HepG2 (cell line): ENCODE data around the gene GNG7. TPM values are rescaled to one million over a fixed set of nuclear protein-coding genes. Genes with fewer than 3 reads are reported as not detected.

Experiments used
- AGO1 ChIP-seq: fragments of 200-400 bp; formaldehyde crosslinking; IDR thresholded peaks from 2 replicates; pipeline ENCODE4 v1.6.1; 2017; ENCODE audit warnings: mild to moderate bottlenecking, low read depth, low read length, moderate library complexity; ENCODE audit not compliant: poor library complexity, severe bottlenecking
- HES4 ChIP-seq: sonication (generic); formaldehyde crosslinking; IDR thresholded peaks from 2 replicates; pipeline ENCODE4 v1.9.0; 2021; ENCODE audit warnings: mild to moderate bottlenecking, missing genetic modification reagents, borderline replicate concordance
- HOXD1 ChIP-seq: sonication (generic); formaldehyde crosslinking; IDR thresholded peaks from 2 replicates; pipeline ENCODE4 v1.5.0; 2020; ENCODE audit warnings: missing genetic modification reagents
- MAFG ChIP-seq: sonication (generic); formaldehyde crosslinking; IDR thresholded peaks from 2 replicates; pipeline ENCODE4 v1.5.1; 2020; ENCODE audit warnings: mild to moderate bottlenecking, missing genetic modification reagents
- MAZ ChIP-seq, 2 experiments: sonication (generic) in 1 of 2; formaldehyde crosslinking in 1 of 2; IDR thresholded peaks; 2 replicates each; pipeline versions ENCODE4 v1.5.0 to v1.6.1; 2012 to 2020; ENCODE audit warnings: low read depth in 2 of 2, mild to moderate bottlenecking in 2 of 2, borderline replicate concordance in 1 of 2, improper control_type of control experiment in 1 of 2, low read length in 1 of 2, missing genetic modification reagents in 1 of 2, moderate library complexity in 1 of 2
- NFYB ChIP-seq: sonication (generic); formaldehyde crosslinking; IDR thresholded peaks from 2 replicates; pipeline ENCODE4 v1.4.0; 2020; ENCODE audit warnings: missing genetic modification reagents
- NPAS2 ChIP-seq: sonication (generic); formaldehyde crosslinking; IDR thresholded peaks from 2 replicates; pipeline ENCODE4 v1.8.0; 2022; ENCODE audit warnings: mild to moderate bottlenecking, missing genetic modification reagents, borderline replicate concordance
- U2AF2 ChIP-seq: fragments of 200-400 bp; formaldehyde crosslinking; IDR thresholded peaks from 2 replicates; pipeline ENCODE4 v1.6.1; 2017; ENCODE audit warnings: low read depth, mild to moderate bottlenecking, low read length
- ZNF180 ChIP-seq: sonication (generic); formaldehyde crosslinking; IDR thresholded peaks from 2 replicates; pipeline ENCODE4 v1.4.0; 2020; ENCODE audit warnings: low read depth, missing genetic modification reagents, borderline replicate concordance
- ZNF713 ChIP-seq: sonication (generic); formaldehyde crosslinking; IDR thresholded peaks from 2 replicates; pipeline ENCODE4 v1.4.0; 2020; ENCODE audit warnings: mild to moderate bottlenecking, missing genetic modification reagents
- polyA plus RNA-seq, 8 experiments: library from polyadenylated mRNA; depleted of rRNA in 3 of 8; stranded (reverse) in 7 of 8; unstranded in 1 of 8; fragments of >200 nt; fragmentation: Illumina TruSeq in 4 of 8; extraction: Trizol in 4 of 8; gene quantifications; 2 replicates each; pipeline versions ENCODE4 v1.2.1 to v1.2.3, GENCODE V29; 2011 to 2016; ENCODE audit warnings: low read depth in 4 of 8, missing spikeins in 1 of 8, mixed read lengths in 1 of 8; ENCODE audit not compliant: insufficient read depth in 1 of 8
- total RNA-seq, 5 experiments: library from RNA; depleted of rRNA; stranded (reverse); fragments of >200 nt; fragmentation: Illumina TruSeq; extraction: Trizol; gene quantifications; 2 replicates each; pipeline ENCODE4 v1.2.3, GENCODE V29; 2016; ENCODE audit warnings: low read depth in 1 of 5
- TF ChIP-seq, protein P1 (sequence below): sonication (generic); formaldehyde crosslinking; conservative IDR thresholded peaks from 2 replicates; pipeline ENCODE4 v1.8.0; 2022; ENCODE audit warnings: missing genetic modification reagents
- TF ChIP-seq, protein P2 (sequence below): sonication (generic); formaldehyde crosslinking; IDR thresholded peaks from 2 replicates; pipeline ENCODE4 v1.8.1; 2023; ENCODE audit warnings: mild to moderate bottlenecking, moderate library complexity, missing genetic modification reagents
- TF ChIP-seq, protein P3 (sequence below): sonication (generic); formaldehyde crosslinking; IDR thresholded peaks from 2 replicates; pipeline ENCODE4 v1.8.0; 2022; ENCODE audit warnings: mild to moderate bottlenecking, missing genetic modification reagents, moderate library complexity
- TF ChIP-seq, protein P4 (sequence below): sonication (generic); formaldehyde crosslinking; IDR thresholded peaks from 2 replicates; pipeline ENCODE4 v1.5.0; 2020; ENCODE audit warnings: mild to moderate bottlenecking, missing genetic modification reagents
- TF ChIP-seq, protein P5 (sequence below): sonication (generic); formaldehyde crosslinking; conservative IDR thresholded peaks from 2 replicates; pipeline ENCODE4 v1.4.0; 2020; ENCODE audit warnings: missing genetic modification reagents
- TF ChIP-seq, protein P6 (sequence below): sonication (generic); formaldehyde crosslinking; IDR thresholded peaks from 2 replicates; pipeline ENCODE4 v1.5.0; 2020; ENCODE audit warnings: mild to moderate bottlenecking, missing genetic modification reagents, moderate library complexity

Gene GNG7
- total and polyA plus RNA-seq, 2 of the 13 experiments (the other 11 are each of a cell fraction or from before 2014, with no cell fraction given) = 1.4 to 3.3 TPM

DNA sequence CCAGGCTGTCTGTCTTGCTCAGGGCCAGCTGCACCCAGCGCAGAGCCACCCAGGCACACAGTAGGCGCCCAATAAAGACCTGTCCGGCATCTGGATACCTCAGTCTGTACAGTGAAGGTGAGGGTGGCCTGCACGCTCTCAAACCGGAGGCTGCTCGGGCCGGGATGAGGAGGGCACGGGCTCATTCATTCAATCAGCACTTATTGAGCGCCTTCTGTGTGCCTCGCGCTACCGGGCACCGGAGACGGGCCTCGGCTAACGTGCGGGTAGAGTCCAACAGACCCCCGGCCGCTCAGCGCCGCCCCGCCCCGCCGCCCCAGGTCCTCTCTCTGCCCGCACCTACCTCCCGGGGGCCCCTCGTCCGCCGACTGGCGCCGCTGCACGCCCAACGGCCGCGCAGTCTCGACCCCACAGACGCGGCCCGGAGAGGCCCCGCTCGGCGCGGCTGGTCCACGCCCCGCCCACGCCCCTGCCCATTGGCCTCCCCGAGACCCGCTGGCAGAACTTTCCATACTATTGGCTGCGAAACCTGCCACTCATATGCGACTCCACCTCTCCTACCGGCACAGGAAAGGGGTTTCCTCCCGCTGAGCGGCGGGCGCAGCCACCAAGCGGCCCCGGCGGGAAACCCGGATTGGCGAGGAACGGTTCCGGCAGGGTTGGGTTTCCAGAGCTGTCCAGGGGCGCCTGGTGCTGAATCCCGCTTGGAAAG lies 37.3 kb upstream of the GNG7 start, which contains the start of gene SLC39A3 (continued):
- TF ChIP-seq, protein P1, sequence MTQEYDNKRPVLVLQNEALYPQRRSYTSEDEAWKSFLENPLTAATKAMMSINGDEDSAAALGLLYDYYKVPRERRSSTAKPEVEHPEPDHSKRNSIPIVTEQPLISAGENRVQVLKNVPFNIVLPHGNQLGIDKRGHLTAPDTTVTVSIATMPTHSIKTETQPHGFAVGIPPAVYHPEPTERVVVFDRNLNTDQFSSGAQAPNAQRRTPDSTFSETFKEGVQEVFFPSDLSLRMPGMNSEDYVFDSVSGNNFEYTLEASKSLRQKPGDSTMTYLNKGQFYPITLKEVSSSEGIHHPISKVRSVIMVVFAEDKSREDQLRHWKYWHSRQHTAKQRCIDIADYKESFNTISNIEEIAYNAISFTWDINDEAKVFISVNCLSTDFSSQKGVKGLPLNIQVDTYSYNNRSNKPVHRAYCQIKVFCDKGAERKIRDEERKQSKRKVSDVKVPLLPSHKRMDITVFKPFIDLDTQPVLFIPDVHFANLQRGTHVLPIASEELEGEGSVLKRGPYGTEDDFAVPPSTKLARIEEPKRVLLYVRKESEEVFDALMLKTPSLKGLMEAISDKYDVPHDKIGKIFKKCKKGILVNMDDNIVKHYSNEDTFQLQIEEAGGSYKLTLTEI (CRISPR knock-in tag) = no peak
- TF ChIP-seq AGO1 (peak; percentile 71), ZNF713 (CRISPR knock-in tag) (no peak), MAZ (IDR thresholded peaks at IDR 0.05; ENCODE audit: borderline replicate concordance, low read depth, low read length) (peak; percentile 85), MAZ (CRISPR knock-in tag; IDR thresholded peaks at IDR 0.05; ENCODE audit: low read depth) (peak; percentile 87; the same call in 1 of the 2 replicates), HES4 (peak; percentile 97), NFYB (peak; percentile 92), HOXD1 (CRISPR knock-in tag) (peak; percentile 87), ZNF180 (CRISPR knock-in tag) (no peak), MAFG (CRISPR knock-in tag) (0 out of 2 replicates have a peak, but pooled peaks have one; percentile 31), NPAS2 (no peak), U2AF2 (no peak)
- TF ChIP-seq, protein P2, sequence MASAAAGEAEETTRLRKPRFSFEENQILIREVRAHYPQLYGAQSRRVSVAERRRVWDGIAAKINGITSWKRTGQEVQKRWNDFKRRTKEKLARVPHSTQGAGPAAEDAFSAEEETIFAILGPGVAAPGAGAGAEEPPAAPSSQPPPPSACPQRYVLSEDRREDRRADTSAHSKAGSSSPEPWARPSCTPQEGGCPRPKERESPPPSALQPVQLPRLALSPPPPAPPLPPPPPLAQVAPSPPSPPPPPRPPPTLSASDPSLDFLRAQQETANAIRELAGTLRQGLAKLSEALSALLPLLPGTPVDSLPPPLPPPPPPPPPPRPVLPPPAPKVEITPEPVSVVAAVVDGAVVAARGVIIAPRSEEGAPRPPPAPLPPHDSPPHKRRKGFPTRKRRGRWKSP (CRISPR knock-in tag) = peak; percentile 91
- TF ChIP-seq, protein P3, sequence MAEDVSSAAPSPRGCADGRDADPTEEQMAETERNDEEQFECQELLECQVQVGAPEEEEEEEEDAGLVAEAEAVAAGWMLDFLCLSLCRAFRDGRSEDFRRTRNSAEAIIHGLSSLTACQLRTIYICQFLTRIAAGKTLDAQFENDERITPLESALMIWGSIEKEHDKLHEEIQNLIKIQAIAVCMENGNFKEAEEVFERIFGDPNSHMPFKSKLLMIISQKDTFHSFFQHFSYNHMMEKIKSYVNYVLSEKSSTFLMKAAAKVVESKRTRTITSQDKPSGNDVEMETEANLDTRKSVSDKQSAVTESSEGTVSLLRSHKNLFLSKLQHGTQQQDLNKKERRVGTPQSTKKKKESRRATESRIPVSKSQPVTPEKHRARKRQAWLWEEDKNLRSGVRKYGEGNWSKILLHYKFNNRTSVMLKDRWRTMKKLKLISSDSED = no peak
- TF ChIP-seq, protein P4, sequence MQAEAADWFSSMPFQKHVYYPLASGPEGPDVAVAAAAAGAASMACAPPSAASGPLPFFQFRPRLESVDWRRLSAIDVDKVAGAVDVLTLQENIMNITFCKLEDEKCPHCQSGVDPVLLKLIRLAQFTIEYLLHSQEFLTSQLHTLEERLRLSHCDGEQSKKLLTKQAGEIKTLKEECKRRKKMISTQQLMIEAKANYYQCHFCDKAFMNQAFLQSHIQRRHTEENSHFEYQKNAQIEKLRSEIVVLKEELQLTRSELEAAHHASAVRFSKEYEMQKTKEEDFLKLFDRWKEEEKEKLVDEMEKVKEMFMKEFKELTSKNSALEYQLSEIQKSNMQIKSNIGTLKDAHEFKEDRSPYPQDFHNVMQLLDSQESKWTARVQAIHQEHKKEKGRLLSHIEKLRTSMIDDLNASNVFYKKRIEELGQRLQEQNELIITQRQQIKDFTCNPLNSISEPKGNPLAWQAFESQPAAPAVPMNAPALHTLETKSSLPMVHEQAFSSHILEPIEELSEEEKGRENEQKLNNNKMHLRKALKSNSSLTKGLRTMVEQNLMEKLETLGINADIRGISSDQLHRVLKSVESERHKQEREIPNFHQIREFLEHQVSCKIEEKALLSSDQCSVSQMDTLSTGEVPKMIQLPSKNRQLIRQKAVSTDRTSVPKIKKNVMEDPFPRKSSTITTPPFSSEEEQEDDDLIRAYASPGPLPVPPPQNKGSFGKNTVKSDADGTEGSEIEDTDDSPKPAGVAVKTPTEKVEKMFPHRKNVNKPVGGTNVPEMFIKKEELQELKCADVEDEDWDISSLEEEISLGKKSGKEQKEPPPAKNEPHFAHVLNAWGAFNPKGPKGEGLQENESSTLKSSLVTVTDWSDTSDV (CRISPR knock-in tag) = peak; percentile 77; the same call in 1 of the 2 replicates
- TF ChIP-seq, protein P5, sequence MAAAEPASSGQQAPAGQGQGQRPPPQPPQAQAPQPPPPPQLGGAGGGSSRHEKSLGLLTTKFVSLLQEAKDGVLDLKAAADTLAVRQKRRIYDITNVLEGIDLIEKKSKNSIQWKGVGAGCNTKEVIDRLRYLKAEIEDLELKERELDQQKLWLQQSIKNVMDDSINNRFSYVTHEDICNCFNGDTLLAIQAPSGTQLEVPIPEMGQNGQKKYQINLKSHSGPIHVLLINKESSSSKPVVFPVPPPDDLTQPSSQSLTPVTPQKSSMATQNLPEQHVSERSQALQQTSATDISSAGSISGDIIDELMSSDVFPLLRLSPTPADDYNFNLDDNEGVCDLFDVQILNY = peak; percentile 87
- TF ChIP-seq, protein P6, sequence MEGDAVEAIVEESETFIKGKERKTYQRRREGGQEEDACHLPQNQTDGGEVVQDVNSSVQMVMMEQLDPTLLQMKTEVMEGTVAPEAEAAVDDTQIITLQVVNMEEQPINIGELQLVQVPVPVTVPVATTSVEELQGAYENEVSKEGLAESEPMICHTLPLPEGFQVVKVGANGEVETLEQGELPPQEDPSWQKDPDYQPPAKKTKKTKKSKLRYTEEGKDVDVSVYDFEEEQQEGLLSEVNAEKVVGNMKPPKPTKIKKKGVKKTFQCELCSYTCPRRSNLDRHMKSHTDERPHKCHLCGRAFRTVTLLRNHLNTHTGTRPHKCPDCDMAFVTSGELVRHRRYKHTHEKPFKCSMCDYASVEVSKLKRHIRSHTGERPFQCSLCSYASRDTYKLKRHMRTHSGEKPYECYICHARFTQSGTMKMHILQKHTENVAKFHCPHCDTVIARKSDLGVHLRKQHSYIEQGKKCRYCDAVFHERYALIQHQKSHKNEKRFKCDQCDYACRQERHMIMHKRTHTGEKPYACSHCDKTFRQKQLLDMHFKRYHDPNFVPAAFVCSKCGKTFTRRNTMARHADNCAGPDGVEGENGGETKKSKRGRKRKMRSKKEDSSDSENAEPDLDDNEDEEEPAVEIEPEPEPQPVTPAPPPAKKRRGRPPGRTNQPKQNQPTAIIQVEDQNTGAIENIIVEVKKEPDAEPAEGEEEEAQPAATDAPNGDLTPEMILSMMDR (CRISPR knock-in tag) = peak; percentile 27; the same call in 1 of the 2 replicates
